Measurements from ENCODE around the gene DUSP9.

Gene DUSP9

DNA sequence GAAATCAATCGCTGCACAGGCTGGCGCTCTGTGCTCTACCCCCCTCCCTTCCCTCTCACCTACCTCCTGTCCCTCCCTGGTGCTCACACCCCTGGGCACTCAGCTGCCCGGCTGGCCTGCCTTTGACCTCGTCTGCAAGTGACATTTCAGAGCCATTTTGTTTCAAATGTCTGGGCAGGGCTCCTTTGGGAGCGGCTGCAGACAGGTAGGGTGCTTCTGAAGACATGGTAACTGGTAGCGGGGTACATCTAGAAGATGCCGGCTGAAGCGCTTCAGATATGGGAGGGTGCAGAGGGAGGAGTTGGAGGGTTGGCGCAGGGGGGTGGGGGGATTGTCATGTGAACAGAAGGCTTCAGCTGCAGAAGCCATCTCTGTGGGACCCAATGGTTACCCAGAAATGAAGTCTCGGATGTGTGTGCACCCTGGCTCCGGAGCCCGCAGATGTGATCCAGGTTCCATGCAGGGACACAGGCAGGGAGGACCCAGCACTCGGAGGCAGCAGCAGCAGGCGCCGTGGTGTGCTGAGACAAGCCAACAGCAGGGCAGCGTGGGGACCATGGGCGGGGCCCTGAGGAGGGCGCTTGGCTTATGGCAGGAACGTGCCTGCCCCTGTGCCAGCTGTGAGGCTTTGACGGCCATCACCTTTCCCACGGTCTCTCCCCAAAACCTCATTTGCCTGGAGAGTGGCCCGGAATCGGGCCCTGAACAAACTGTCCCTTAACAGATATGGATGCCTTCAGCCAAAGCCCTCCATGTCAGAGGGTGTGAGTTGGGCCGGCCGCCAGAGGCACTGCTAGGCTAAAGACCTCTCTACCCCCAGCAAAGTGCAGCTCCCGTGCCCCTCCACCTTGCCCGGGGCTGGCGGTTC lies 7.6 kb upstream of the DUSP9 start:
- Histone ChIP-seq H3K4me3 (ENCODE audit: low read depth in 1 of 2, low read length in 2 of 2) (no peak overlapping the region), H3K36me3 (ENCODE audit: insufficient read depth, low read length) (no peaks in the 10 kb centered on the region), H3K9ac (ENCODE audit: low read length) (no peak overlapping the region), H3K9me3 (ENCODE audit: low read length) (no peaks in the 10 kb centered on the region), H3K27ac (ENCODE audit: low read depth, low read length) (no peak overlapping the region), H3K27me3 (ENCODE audit: control insufficient read depth in 1 of 2, insufficient read depth in 2 of 2, low read length in 2 of 2) (peaks cover 9 to 47% of the 10 kb centered on the region in 2 donors), H3K4me1 (ENCODE audit: insufficient read depth, low read length) (no peaks in the 10 kb centered on the region)

DNA sequence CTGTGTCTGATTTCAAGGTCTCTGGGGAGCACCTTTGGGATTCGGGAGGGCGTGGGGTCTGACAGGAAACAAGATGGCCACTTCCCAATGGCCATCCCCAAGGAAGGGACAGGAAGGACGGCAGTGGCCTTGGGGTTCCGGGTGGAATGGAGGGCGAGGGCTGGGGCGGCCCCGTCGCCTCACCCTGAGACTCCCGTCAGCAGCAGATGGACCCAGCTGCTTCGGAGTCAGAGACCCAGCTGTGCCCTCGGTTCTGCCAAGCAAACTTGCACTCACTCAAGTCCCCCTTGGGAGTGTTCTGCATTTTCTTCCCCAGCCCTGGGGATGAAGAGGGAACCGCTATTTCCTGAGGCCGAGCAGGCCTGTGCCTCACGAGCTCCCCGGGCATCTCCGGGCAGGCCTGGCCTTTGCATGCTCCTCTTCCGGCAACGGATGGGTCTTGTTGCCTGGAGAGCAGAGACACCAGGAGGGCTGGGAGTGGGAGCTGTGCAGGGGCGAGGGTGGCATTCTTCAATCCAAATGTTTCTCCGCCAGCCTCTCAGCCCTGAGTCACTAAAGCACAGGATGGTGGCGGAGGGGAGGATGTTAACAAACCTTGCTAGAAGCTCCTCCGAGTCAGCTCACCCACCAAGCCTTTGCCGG lies 6.8 kb upstream of the DUSP9 start:
- no peak overlapping the region for H3K4me3 ChIP-seq (ENCODE audit: low read depth in 1 of 2, low read length in 2 of 2)
- no peak overlapping the region for H3K9ac ChIP-seq (ENCODE audit: low read length)
- H3K9me3 ChIP-seq (ENCODE audit: low read length), result no peaks in the 10 kb centered on the region
- no peak overlapping the region for H3K27ac ChIP-seq (ENCODE audit: low read depth, low read length)
- no peaks in the 10 kb centered on the region for H3K36me3 ChIP-seq (ENCODE audit: insufficient read depth, low read length)
- H3K27me3 ChIP-seq (ENCODE audit: control insufficient read depth in 1 of 2, insufficient read depth in 2 of 2, low read length in 2 of 2), result peaks cover 16 to 54% of the 10 kb centered on the region in 2 donors
- H3K4me1 ChIP-seq (ENCODE audit: insufficient read depth, low read length), result no peaks in the 10 kb centered on the region

DNA sequence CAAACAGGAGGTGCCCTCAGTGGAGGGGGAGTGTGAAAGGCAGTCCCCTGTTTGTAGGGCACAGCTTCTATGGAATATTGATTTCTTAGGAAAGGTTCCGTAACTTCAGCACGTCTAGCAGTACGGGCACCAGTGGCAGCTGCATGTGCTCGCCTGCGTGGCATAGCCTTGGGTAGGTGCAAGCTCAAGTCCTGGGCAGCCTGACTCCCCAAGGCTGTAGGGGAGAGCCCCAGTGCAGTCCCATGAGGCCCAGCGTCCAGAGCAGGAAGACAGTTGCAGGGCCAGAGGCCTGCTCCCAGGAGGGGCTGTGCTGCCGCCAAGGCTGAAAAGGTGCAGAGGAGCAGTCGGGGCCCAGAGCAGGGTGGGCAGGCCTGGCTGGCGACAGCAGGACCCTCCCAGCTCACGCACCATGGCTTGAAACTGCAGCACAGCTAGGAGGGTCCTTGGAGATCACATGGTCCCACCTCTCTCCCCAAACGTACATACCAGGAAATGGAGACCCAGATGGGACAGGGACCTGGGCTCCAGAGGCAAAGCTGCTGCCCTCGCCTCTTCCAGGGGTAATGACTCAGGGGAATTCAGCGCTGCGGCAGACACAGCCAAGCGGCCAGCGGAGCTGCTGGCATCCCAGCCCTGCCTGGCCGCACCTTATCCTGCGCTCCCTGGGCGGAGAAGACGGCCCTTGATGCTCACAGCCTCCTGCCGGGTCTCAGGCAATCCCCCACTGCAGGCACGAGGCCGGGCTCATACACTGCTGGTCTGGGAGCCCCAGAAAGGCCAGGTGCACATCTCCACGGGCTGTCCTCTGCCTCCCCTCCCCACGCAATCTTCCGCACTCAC lies 6.0 kb upstream of the DUSP9 start:
- Histone ChIP-seq H3K9ac (ENCODE audit: low read length) (no peak overlapping the region), H3K9me3 (ENCODE audit: low read length) (no peaks in the 10 kb centered on the region), H3K4me3 (ENCODE audit: low read depth in 1 of 2, low read length in 2 of 2) (no peak overlapping the region), H3K36me3 (ENCODE audit: insufficient read depth, low read length) (no peaks in the 10 kb centered on the region), H3K27me3 (ENCODE audit: control insufficient read depth in 1 of 2, insufficient read depth in 2 of 2, low read length in 2 of 2) (peaks cover 21 to 62% of the 10 kb centered on the region in 2 donors), H3K4me1 (ENCODE audit: insufficient read depth, low read length) (no peaks in the 10 kb centered on the region), H3K27ac (ENCODE audit: low read depth, low read length) (no peak overlapping the region)

DNA sequence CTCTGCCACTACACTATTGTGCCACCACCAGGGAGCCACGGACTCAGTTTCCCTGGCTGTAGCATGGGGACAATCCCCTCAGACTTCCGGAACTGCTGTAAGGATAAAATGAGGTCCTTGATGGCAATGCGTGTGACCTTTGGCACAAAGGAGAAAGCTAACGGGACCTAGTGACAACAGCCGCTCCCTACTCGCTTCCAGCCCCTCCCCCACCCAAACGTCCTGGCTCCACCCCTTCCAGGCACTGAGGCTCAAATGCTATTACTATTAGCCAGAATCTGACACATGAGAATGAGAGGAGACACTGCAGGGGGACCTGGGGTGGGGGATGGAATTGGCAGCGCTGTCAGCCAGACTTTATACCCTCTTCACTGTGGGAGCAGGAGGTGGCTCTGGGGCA lies 5.4 kb upstream of the DUSP9 start:
- no peaks in the 10 kb centered on the region for H3K36me3 ChIP-seq (ENCODE audit: insufficient read depth, low read length)
- no peaks in the 10 kb centered on the region for H3K9me3 ChIP-seq (ENCODE audit: low read length)
- peaks cover 28 to 66% of the 10 kb centered on the region in 2 donors for H3K27me3 ChIP-seq (ENCODE audit: control insufficient read depth in 1 of 2, insufficient read depth in 2 of 2, low read length in 2 of 2)
- H3K9ac ChIP-seq (ENCODE audit: low read length), result no peak overlapping the region
- H3K4me3 ChIP-seq (ENCODE audit: low read depth in 1 of 2, low read length in 2 of 2), result no peak overlapping the region
- no peak overlapping the region for H3K27ac ChIP-seq (ENCODE audit: low read depth, low read length)
- no peaks in the 10 kb centered on the region for H3K4me1 ChIP-seq (ENCODE audit: insufficient read depth, low read length)

DNA sequence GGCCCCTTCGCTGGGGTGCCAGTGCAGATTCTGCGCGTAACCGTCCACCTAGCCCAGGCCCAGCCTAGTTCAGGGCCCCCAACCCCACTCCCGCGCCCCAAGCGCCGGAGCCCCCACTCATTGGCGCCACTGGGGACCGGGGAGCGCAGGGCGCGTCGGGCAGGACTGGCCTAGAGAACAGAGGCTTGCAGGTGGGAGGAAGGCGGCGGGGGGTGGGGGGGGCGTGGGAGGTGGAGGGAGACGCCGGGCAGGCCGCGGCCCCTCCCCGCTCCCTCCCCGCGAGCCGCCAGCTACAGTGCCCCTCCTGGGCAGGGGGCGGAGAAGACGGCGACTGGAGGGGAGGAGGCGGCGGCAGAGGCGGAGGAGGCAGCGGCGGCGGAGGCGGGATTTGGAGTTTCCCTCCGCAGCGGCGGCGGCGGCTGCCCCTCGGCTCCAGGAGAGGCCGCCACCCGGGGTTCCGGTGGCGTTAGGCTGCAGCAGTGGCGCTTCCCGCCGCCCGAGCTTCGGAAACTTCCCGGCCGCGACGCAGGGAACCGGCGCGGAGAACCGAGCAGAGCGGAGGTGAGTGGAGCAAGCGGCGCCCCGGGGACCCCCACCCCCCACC lies 4.8 kb upstream of the DUSP9 start:
- Histone ChIP-seq H3K27ac (ENCODE audit: low read depth, low read length) (no peak overlapping the region), H3K9me3 (ENCODE audit: low read length) (no peaks in the 10 kb centered on the region), H3K9ac (ENCODE audit: low read length) (no peak overlapping the region), H3K4me1 (ENCODE audit: insufficient read depth, low read length) (no peaks in the 10 kb centered on the region), H3K27me3 (ENCODE audit: control insufficient read depth in 1 of 2, insufficient read depth in 2 of 2, low read length in 2 of 2) (peaks cover 31 to 68% of the 10 kb centered on the region in 2 donors), H3K36me3 (ENCODE audit: insufficient read depth, low read length) (no peaks in the 10 kb centered on the region), H3K4me3 (ENCODE audit: low read depth in 1 of 2, low read length in 2 of 2) (no peak overlapping the region)

DNA sequence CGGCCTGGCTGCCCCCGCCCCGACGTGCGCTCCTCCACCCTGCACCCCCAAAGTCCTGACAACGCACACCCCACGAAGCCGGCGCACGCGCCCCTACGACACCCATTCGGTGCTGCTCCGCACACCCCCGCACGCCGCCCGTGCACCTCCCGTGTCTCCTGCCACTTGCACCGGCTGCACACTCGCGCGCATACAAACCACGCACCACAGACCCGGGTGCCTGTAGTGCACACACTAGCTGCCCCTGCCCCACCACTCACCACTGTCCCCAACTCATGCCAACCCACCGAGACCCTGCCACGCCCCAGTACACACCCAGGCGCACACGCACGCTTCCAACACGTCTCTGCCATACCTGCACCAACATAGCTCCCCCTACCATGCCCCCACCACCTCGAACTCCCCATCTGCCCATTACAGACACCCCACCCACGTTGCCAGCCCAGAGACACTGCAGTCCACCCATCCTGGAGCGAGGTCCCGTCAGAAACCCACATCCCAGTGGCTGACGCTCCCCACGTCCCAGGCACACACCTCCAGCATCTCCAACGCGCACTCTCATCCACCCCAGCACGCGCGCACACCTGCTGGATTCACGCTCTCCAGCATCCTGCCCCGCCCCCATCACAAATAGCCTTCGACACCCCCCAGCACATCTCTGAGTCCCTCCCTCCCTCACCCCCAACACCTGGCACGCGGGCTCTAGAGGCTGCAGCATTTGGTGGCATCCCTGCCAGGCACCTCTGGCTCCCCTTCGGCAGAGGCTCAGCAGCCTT lies 4.2 kb upstream of the DUSP9 start:
- Histone ChIP-seq H3K4me3 (ENCODE audit: low read depth in 1 of 2, low read length in 2 of 2) (no peak overlapping the region), H3K27ac (ENCODE audit: low read depth, low read length) (no peak overlapping the region), H3K9ac (ENCODE audit: low read length) (no peak overlapping the region), H3K9me3 (ENCODE audit: low read length) (no peaks in the 10 kb centered on the region), H3K4me1 (ENCODE audit: insufficient read depth, low read length) (no peaks in the 10 kb centered on the region), H3K27me3 (ENCODE audit: control insufficient read depth in 1 of 2, insufficient read depth in 2 of 2, low read length in 2 of 2) (peaks cover 31 to 75% of the 10 kb centered on the region in 2 donors), H3K36me3 (ENCODE audit: insufficient read depth, low read length) (no peaks in the 10 kb centered on the region)

DNA sequence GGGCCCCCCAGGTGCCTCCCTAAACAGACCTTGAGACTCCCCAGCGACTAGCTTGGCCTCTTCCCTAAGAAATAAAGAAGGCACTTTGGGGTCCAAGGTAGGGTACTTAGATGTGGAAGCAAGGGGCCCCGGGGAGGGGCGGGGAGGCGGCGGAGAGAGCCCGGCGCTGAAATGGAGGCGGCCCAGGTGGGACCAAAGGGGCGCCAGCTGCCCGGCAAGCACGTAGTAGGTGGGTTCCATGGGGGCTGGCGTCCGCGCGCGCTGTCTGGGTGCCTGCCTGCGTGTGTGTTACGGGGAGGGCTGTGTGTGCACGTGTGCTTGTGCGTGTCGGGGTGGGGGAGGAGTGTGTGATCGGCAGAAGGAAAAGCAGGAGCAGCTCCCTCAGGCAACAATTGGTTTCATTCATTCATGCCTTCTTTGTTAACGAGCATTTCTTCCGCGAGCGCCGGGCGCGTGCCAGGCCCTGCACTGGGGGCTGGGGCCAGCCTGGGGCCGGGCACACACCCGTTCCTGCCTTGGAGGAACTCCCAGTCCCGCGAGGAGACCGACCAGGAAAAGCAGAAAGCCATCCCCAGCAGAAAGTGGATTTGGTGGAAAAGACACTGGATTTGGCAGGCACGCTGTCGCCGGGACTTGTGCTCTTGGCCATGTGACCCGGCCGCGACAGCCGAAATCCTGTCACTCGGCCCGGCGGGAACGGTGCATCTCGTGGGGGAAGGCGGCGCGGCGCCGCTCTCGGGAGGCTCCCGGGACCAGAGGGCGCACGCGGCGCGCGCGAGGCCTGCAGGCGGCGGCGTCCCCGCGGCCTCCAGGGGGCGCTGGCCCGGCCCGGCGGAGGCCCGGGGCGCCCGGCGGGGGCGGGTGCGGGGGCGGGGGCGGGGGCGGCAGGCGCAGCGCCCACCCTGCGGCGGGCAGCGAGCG lies 3.3 kb upstream of the DUSP9 start:
- no peak overlapping the region for H3K27ac ChIP-seq (ENCODE audit: low read depth, low read length)
- no peaks in the 10 kb centered on the region for H3K9me3 ChIP-seq (ENCODE audit: low read length)
- no peak overlapping the region for H3K9ac ChIP-seq (ENCODE audit: low read length)
- H3K36me3 ChIP-seq (ENCODE audit: insufficient read depth, low read length), result no peaks in the 10 kb centered on the region
- H3K4me1 ChIP-seq (ENCODE audit: insufficient read depth, low read length), result no peaks in the 10 kb centered on the region
- H3K27me3 ChIP-seq (ENCODE audit: control insufficient read depth in 1 of 2, insufficient read depth in 2 of 2, low read length in 2 of 2), result peaks cover 31 to 82% of the 10 kb centered on the region in 2 donors
- no peak overlapping the region for H3K4me3 ChIP-seq (ENCODE audit: low read depth in 1 of 2, low read length in 2 of 2)

DNA sequence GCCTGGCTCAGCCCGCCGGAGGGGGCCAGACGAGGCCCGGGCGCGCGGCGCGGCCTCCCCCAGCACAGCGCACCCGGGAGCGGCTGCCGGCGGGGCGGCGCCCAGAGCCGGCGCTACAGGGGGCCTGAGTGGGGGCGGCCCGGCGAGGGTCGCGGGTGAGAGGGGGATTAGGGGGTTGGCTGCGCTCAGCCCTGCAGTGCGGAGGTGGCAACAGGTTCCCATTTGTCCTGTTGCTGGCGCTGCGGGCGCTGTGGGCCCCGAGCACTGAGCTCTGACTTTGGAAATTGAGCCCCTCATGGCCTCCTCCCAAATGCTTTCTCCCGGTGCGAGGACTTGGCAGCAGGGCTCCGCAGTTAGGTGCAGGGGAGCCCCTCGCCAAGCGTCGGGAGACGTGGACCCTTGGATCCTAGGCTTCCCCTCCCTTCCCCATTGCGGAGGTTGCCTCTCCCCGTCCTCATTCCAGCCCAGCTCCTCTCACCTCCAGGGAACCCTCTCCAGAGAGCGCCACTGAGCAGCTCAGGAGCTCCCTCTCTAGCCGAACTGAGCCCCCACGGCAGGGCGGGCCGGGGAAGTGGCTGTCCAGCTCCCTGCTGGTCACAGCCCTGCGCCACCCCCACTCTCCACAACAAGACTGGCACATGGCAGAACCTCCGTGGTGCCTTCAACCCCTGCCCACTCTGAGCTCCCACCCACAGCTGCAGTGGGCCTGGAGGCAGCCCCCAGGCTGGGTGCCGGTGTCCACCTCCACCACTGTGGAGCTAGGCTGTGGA lies 2.5 kb upstream of the DUSP9 start:
- Histone ChIP-seq H3K4me3 (ENCODE audit: low read depth in 1 of 2, low read length in 2 of 2) (no peak overlapping the region), H3K9ac (ENCODE audit: low read length) (no peak overlapping the region), H3K36me3 (ENCODE audit: insufficient read depth, low read length) (no peaks in the 10 kb centered on the region), H3K9me3 (ENCODE audit: low read length) (no peaks in the 10 kb centered on the region), H3K27me3 (ENCODE audit: control insufficient read depth in 1 of 2, insufficient read depth in 2 of 2, low read length in 2 of 2) (peaks cover 31 to 84% of the 10 kb centered on the region in 2 donors), H3K27ac (ENCODE audit: low read depth, low read length) (no peak overlapping the region), H3K4me1 (ENCODE audit: insufficient read depth, low read length) (no peaks in the 10 kb centered on the region)

DNA sequence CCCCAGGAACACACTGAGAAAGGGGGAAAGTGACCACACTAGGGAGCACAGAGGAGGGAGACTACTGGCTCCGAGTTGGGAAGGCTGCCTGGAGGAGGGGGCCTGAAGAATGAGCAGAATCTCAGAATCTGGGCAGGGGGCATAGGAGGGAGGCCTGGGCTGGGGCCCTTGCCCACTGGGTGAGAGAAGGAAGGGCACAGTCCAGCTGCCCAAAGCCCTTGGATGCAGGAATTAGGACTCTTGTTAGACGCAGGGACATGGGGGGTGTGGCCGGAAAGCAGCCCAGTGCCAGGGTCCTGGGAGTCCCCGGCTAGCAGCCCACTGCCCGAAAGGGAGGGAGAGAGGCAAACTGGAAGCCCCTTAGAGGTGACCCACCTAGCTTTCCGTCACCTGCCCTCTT lies 1.9 kb upstream of the DUSP9 start:
- Histone ChIP-seq H3K27ac (ENCODE audit: low read depth, low read length) (no peak overlapping the region), H3K4me3 (ENCODE audit: low read depth in 1 of 2, low read length in 2 of 2) (no peak overlapping the region), H3K9me3 (ENCODE audit: low read length) (no peaks in the 10 kb centered on the region), H3K36me3 (ENCODE audit: insufficient read depth, low read length) (no peaks in the 10 kb centered on the region), H3K4me1 (ENCODE audit: insufficient read depth, low read length) (no peaks in the 10 kb centered on the region), H3K27me3 (ENCODE audit: control insufficient read depth in 1 of 2, insufficient read depth in 2 of 2, low read length in 2 of 2) (peaks cover 31 to 87% of the 10 kb centered on the region in 2 donors), H3K9ac (ENCODE audit: low read length) (no peak overlapping the region)
